ENCODE measurements around the gene PRKAA2.

- no peak for TF ChIP-seq EZH2 (IDR thresholded peaks at IDR 0.05; ENCODE audit: low read length, unreplicated experiment)
- TF ChIP-seq CTCF (conservative IDR thresholded peaks at IDR 0.05; ENCODE audit: low read depth, low read length), result no peak
- no peak for TF ChIP-seq EZH2phosphoT487 (IDR thresholded peaks at IDR 0.05; ENCODE audit: borderline replicate concordance, low read length)
Measured at GRCh38 chr1:56713112-56713511, 68.0 kb downstream of the PRKAA2 start.
